ENCODE results near the gene C19orf53.

- peak; percentile 43 for TF ChIP-seq CTCF (conservative IDR thresholded peaks at IDR 0.05; ENCODE audit: low read length)
- no peak for TF ChIP-seq EZH2phosphoT487 (IDR thresholded peaks at IDR 0.05; ENCODE audit: borderline replicate concordance)
These were observed 30.8 kb downstream of the C19orf53 start for GRCh38 chr19:13804830-13805683.

Measured in Loucy (cell line).